ENCODE data around the gene MAGI2.

MAGI2 gene

GRCh38 chr7:78441737-78442136 lies 1011.7 kb downstream of the MAGI2 start:
- no peak for DNase-seq

DNA sequence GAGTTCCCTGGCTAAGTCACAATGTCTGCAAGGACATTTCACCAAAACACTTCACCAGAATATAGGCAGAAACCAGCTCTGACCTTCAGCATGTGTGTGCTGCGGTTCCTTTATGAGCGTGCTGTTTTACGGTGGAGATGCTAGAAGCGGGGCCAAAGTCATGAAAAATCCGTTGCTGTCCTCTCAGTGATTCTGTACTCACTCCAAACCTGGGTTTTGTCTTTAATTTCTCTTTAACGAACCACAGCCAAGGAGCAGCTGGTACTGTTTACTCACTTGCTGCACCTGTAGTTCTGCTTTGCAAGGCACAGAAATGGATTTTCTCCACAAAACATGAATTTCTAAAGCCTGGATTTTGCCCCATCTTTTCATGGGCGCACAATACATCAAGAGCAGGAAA lies 1015.0 kb downstream of the MAGI2 start:
- DNase-seq, result no peak

DNA sequence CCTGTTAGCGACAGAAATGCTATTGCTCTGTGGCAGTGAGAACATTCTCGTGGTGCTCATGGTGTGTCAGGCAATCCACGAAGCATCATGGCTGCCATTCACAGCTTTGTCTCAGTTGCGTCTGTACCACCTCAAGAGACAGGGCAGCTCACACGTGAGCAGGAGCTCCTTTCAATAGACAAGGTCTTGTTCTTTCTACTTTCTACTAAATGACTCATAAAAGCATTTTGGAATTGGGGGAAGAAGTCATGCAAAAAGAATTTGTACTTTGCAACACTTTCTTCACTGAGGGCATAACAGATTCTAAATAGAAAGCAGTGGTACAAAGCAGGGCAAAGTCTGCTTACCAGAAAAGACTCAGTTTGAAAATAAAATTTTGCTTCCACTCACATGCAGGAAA lies 1016.3 kb downstream of the MAGI2 start:
- no peak for DNase-seq

DNA sequence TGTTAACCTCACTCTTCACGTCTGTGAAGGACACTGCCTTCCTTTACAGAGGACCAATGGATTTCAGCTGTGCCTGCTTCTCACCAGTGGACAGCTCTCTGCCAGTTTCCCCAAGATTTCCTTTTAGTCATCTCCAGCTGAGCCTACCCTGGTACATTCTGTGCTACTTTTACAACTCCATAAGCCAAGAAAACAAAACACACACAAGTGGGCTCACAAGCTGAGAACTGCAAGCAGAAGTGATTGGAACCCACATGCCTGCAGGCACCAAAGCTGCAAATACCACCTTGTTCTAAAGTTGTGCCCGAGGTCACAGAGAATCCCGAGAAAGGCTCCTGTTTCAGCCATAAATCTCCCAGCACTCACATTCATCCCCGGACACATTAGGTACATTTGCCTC lies 1018.1 kb downstream of the MAGI2 start:
- no peak for DNase-seq

DNA sequence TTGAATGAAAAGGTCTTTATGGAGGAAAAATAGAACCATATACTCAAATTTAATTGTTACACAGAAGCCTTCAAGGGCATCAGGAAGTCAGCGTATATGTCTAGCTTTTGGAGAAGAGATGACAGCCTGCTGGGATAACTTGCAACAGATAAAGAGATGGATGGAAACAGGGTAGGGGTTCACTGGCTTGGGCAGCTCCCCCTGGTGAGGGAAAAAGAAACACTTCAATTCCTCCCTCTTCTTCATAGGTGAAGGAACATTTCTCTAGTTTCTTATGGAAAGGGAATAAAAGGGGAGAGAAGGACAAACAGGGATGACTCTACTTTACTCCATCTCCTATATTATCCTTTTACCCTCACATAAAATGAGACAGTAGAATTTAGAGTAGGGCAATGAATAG lies 1019.2 kb downstream of the MAGI2 start:
- no peak for DNase-seq

DNA sequence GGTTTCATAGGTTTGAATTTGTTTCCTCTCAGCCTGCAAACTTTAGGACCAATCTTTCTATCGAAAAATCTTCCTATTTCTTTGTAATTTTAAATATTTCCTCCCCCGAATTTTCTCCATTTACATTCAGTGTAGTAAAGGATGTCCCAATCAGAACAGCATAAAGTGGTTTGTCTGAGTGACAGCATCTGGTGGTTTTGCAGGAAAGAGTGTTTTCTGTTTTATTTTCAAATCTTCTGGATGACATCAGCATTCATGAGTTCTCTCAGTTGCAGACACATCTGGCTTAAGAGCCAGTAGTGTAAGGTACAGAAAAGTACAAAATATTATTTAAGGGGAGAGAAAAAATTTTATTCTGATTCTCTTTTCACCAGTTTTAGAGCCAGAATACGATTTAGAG lies 1020.0 kb downstream of the MAGI2 start:
- no peak for DNase-seq

GRCh38 chr7:78429878-78430277 lies 1023.6 kb downstream of the MAGI2 start:
- DNase-seq, result no peak

- no peak for DNase-seq
Measured at GRCh38 chr7:78427209-78427608, 1026.3 kb downstream of the MAGI2 start.

GRCh38 chr7:78420001-78420400 lies 1033.5 kb downstream of the MAGI2 start:
- DNase-seq, result no peak

DNA sequence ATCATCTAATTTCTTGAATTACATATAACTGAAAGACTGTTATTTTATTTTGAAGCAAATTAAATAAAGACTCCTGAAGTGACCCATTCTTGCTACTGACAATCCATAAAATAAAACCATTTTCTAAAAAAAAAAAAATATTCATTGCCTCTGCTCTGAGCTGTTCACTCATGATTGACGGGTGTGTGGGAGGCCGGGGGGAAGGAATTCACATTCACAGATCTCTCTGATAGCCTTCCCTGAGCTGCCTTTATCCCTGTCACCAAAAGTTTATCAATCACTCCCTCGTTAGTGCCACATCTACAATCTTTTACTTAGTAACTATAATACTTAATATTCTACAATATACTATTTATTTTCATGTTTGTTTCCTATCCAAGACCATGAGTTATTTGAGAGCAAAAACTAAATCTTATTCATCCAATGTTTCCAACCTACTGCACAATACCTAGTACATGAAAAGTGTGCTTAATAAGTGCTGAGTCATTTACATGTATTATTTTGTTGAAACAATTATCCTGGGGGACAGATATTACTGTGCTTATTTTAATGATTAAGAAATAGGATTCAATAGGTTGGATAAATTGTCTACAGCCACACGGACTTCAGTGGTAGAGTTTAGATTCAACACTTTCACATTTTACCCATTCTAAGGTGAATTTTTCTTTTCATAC lies 1036.2 kb downstream of the MAGI2 start:
- no peak for DNase-seq

DNA sequence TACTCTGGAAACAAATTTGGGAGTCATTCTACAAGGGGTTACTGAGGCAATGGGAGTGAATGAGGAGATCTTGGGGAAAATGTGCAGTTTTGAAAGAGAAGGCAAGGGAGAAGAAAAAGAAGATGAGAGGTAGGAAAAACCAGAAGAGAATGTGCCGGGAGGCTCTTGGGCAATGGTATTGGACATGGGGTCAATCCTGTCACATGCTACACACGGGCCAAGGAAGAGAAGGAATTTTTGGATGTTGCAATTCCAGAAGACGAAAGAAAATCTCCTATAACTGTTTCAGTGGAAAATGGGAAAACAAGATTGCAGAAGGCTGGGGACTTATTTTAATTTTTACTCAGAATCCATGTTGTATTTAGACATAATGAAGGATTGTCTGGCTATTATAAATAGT lies 1039.9 kb downstream of the MAGI2 start:
- DNase-seq, result no peak

GRCh38 chr7:78412216-78412858 lies 1041.1 kb downstream of the MAGI2 start:
- no peak for DNase-seq

DNA sequence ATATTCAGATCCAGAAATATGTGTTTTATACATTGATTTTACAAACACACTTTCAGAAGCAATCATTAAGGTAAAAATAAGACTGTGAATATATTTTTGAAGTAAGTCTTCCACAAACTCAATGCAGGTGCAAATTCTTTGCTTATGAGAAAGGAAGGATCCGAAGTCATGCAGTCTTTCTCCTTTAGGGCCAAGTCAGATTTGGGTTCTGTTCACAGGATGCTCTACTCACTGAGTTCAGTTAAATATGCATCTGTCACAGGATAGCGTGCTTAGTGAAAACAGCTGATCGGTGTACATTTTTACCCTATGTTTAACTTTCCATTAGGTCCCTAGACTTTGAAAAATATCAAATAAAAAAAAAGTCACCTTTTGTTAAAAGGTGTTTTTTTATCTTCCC lies 1046.4 kb downstream of the MAGI2 start:
- DNase-seq, result no peak

GRCh38 chr7:78406531-78406930 lies 1046.9 kb downstream of the MAGI2 start:
- DNase-seq, result no peak

GRCh38 chr7:78402096-78402495 lies 1051.4 kb downstream of the MAGI2 start:
- no peak for DNase-seq

DNA sequence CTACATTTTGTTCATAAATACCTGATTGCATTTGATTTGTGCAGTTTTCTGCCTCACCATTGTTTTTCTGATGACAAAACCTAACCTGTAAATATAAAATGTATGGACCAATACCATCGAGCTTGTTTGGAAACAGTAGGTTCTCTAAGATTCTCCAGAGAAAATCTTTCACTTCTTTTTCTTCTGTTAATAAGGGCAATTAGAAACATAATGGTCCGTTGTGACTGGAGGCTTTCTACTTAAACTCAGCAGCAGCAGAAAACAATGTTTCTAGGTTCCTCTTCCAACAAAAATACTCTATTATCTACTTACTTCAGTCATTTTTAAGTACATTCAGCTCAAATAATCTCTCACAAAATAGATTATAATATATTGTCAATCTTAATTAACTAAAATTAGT lies 1053.4 kb downstream of the MAGI2 start:
- no peak for DNase-seq

DNA sequence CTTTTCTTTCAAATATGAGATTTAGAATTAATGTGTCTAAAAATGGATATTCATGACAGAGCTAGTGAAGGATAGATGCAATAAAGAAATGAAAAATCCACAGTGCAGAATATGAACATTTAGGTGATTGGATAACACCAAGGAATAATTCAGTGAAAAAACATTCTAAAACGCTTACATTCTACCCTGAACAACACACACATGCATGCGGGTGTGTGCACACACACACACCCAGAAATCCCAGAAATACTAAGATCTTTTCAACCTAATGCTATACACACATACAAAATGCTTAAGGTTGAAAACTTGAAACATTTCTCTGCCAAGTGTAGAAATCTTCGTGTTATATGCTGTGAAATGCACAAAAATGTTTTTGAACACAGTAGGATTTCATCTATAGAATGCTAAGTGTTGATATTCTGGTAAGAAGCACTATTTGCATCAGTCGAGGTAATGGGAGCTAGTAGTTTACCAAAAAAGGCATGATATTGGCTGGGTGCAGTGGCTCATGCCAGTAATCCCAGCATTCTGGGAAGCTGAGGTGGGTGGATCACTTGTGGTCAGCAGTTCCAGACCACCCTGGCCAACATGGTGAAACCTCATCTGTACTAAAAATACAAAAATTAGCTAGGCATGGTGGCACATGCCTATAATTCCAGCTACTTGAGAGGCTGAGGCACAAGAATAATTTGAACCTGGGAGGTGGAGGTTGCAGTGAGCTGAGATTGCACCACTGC lies 1054.3 kb downstream of the MAGI2 start:
- DNase-seq, result no peak

DNA sequence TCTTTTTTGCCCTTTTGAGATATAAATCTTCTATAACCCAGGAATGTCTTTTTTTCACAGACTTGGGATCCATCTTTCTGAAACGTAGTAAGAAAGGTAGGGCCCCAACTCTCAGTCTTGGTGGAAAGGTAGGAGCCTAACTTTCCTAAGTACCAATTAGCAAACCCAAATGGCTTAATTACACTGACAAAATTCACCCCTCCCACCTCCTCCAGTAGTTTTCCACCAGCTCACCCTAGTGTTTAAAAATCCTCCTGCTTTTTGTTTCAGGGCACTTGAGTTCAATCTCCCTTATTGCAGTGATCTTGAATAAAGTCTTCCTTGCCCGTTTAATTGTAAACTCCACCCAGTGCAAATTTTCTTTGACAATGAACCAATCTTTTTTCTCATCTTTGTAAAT lies 1054.9 kb downstream of the MAGI2 start:
- no peak for DNase-seq

DNA sequence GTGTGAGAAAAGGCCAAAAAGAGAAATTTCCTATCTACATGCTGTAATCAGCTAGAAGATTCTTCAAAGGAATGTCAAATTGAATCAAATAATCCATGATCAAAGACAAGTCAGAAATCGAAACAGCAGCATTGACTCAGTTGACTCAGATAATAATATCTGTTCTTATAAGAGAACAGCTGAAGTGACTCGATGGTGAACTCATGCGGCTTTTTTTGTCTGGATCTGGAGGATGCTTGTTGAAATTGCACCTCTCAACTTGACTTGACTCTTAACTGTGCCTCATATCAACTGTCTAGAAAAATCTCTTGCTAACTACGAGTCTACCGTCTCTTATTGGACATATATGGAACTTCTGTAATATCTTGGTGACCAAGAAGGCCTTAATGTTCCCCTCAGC lies 1055.4 kb downstream of the MAGI2 start:
- DNase-seq, result no peak

DNA sequence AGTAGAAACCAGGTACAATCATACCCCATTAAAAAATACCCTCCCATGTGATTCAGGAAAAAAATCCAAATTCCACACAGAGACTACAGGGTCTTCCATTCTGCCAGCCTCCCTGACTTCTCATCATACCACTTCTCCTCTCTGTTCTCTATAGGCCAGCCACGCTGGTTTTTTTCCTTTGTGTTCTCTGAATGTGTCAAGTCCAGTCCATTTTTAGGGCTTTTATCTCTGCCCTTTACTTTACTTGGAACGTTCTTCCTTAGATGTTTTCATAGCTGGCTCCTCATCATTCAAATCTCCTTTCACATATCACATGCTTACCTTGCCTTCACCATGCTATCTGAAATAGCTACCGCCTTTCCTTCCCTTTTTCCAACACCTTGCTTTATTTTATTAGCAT lies 1057.3 kb downstream of the MAGI2 start:
- no peak for DNase-seq

- DNase-seq, result no peak
Measured at GRCh38 chr7:78395298-78396036, 1058.0 kb downstream of the MAGI2 start.

- no peak for DNase-seq
Measured at GRCh38 chr7:78389022-78389421, 1064.4 kb downstream of the MAGI2 start.

GRCh38 chr7:78386520-78386919 lies 1066.9 kb downstream of the MAGI2 start:
- DNase-seq, result no peak

Data from activated T-cell treated with anti-CD3 and anti-CD28 coated beads, Interleukin-2, amount 50 U/mL, for 1 hour (primary cell).